ENCODE data around the gene KHDRBS1. TPM values are rescaled to one million over a fixed set of nuclear protein-coding genes. Genes with fewer than 3 reads are reported as not detected.

The KHDRBS1 gene
- total and polyA plus RNA-seq, 2 donors (not counting 1 experiment from before 2014, with no cell fraction given) = 35.7 to 101 TPM

DNA sequence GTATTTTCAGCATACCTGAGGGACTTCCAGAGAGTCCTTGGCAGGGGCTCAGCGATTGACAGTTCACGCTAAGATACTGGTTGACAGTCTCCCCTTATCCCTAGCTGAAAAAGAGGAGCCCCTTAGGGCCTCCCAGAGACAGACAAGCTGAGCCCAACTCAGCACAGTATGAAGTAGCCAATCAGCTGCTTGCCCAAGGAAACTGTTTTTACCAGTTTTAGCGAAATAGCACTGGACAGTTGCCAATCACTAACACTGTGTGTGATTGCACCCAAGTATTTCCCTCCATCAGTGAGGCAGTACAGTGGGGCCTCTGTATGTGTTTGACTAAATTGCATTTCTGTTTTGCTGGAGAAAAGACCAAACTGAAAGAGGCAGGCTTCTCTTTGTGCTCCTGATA, 27.0 kb downstream of the KHDRBS1 start:
- Histone ChIP-seq H3K27me3 (replicated peaks in 1 of 4; ENCODE audit: control extremely low read depth in 1 of 4, control insufficient read depth in 3 of 4, insufficient read depth in 4 of 4, low read length in 3 of 4) (no peaks in the 10 kb centered on the region), H4K20me1 (ENCODE audit: control insufficient read depth, insufficient read depth, low read length, poor library complexity, severe bottlenecking) (peaks cover 23% of the 10 kb centered on the region), H3K36me3 (replicated peaks in 1 of 2; ENCODE audit: control extremely low read depth in 1 of 2, control insufficient read depth in 1 of 2, extremely low read depth in 1 of 2, insufficient read depth in 2 of 2, low read length in 1 of 2) (peaks cover 13 to 61% of the 10 kb centered on the region in 2 experiments), H3K9me3 (ENCODE audit: control extremely low read depth in 1 of 3, control insufficient read depth in 2 of 3, insufficient read depth in 1 of 3, low read length in 2 of 3) (no peaks in the 10 kb centered on the region), H3K9ac (ENCODE audit: low read length) (no peak overlapping the region), H3K4me2 (replicated peaks; ENCODE audit: low read depth, low read length, poor library complexity, severe bottlenecking) (no peak overlapping the region), H2AFZ (ENCODE audit: insufficient read depth, low read depth, low read length, poor library complexity, severe bottlenecking) (no peak overlapping the region), H3K79me2 (ENCODE audit: control insufficient read depth, insufficient read depth, low read length) (peaks cover 5% of the 10 kb centered on the region), H3K4me1 (ENCODE audit: control insufficient read depth in 2 of 2, insufficient read depth in 2 of 2, low read length in 2 of 2) (no peaks in the 10 kb centered on the region), H3K27ac (ENCODE audit: low read length in 2 of 2) (no peak overlapping the region), H3K4me3 (ENCODE audit: control extremely low read depth in 1 of 5, extremely low read depth in 1 of 5, insufficient read depth in 1 of 5, low read depth in 2 of 5, low read length in 4 of 5) (no peak overlapping the region)
- Mint-ChIP-seq H3K27ac (no peak overlapping the region), H3K27me3 (no peaks in the 10 kb centered on the region), H3K9me3 (ENCODE audit: insufficient read depth) (no peaks in the 10 kb centered on the region), H3K4me1 (no peaks in the 10 kb centered on the region), H3K4me3 (no peak overlapping the region)
- WGBS (ENCODE audit: insufficient coverage) = 100% methylated on average over 2 of the region's 3 CpGs
- POLR2A ChIA-PET = no interaction called here
- CTCF ChIA-PET = no interaction called here
- no peak for DNase-seq
- no peak for TF ChIP-seq EZH2 (IDR thresholded peaks at IDR 0.05; ENCODE audit: borderline replicate concordance, insufficient read depth, low read depth, low read length, poor library complexity, severe bottlenecking)
- no peak for ATAC-seq (ENCODE audit: low read depth)
- intact Hi-C loops (cut with micrococcal nuclease) = no loop called here

DNA sequence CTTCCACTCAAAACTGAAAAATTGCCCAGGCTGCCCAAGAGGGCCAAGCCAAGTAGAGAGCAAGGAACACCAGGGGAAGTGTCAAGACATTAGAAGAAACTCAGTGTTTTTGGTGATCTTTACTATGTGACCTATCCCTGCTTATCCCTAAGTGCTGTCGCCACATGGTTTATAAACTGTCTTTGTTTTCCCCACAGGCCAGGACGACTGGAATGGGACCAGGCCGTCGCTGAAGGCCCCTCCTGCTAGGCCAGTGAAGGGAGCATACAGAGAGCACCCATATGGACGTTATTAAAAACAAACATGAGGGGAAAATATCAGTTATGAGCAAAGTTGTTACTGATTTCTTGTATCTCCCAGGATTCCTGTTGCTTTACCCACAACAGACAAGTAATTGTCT, 28.7 kb downstream of the KHDRBS1 start:
- TF ChIP-seq CTCF (IDR thresholded peaks at IDR 0.05) = no peak
- no peak for TF ChIP-seq EZH2 (IDR thresholded peaks at IDR 0.05; ENCODE audit: borderline replicate concordance, insufficient read depth, low read depth, low read length, poor library complexity, severe bottlenecking)
- Histone ChIP-seq H3K79me2 (ENCODE audit: control insufficient read depth, insufficient read depth, low read length) (no peaks in the 10 kb centered on the region), H3K9me3 (ENCODE audit: control extremely low read depth in 1 of 3, control insufficient read depth in 2 of 3, insufficient read depth in 1 of 3, low read length in 2 of 3) (no peaks in the 10 kb centered on the region), H4K20me1 (ENCODE audit: control insufficient read depth, insufficient read depth, low read length, poor library complexity, severe bottlenecking) (peaks cover 13% of the 10 kb centered on the region), H3K9ac (ENCODE audit: low read length) (no peak overlapping the region), H3K27me3 (replicated peaks in 1 of 4; ENCODE audit: control extremely low read depth in 1 of 4, control insufficient read depth in 3 of 4, insufficient read depth in 4 of 4, low read length in 3 of 4) (no peaks in the 10 kb centered on the region), H3K36me3 (replicated peaks in 1 of 2; ENCODE audit: control extremely low read depth in 1 of 2, control insufficient read depth in 1 of 2, extremely low read depth in 1 of 2, insufficient read depth in 2 of 2, low read length in 1 of 2) (peaks cover 14 to 57% of the 10 kb centered on the region in 2 experiments), H2AFZ (ENCODE audit: insufficient read depth, low read depth, low read length, poor library complexity, severe bottlenecking) (no peak overlapping the region), H3K4me1 (ENCODE audit: control insufficient read depth in 2 of 2, insufficient read depth in 2 of 2, low read length in 2 of 2) (no peaks in the 10 kb centered on the region), H3K4me3 (ENCODE audit: control extremely low read depth in 1 of 5, extremely low read depth in 1 of 5, insufficient read depth in 1 of 5, low read depth in 2 of 5, low read length in 4 of 5) (no peak overlapping the region), H3K4me2 (replicated peaks; ENCODE audit: low read depth, low read length, poor library complexity, severe bottlenecking) (no peak overlapping the region), H3K27ac (ENCODE audit: low read length in 2 of 2) (no peak overlapping the region)
- ChIA-PET POLR2A (no interaction called here), CTCF (no interaction called here)
- intact Hi-C loops (cut with micrococcal nuclease) = no loop called here
- H3K4me3 Mint-ChIP-seq = no peak overlapping the region
- no peak overlapping the region for H3K27ac Mint-ChIP-seq
- H3K27me3 Mint-ChIP-seq = no peaks in the 10 kb centered on the region
- H3K9me3 Mint-ChIP-seq (ENCODE audit: insufficient read depth) = no peaks in the 10 kb centered on the region
- H3K4me1 Mint-ChIP-seq = no peaks in the 10 kb centered on the region
- 93% methylated on average over 2 of the region's 5 CpGs for WGBS (ENCODE audit: insufficient coverage)
- ATAC-seq (ENCODE audit: low read depth) (no peak), DNase-seq (no peak)

Data from B cell (primary cell).